HepG2 (cell line): ENCODE measurements around the gene TAL2. TPM values are rescaled to one million over a fixed set of nuclear protein-coding genes. Genes with fewer than 3 reads are reported as not detected.

Source experiments
- ATAC-seq: fragments of 200-7000 bp; cut with Tn5 transposase; 3 replicates; pipeline ENCODE4 v1.9.1; 2020; ENCODE audit warnings: mild to moderate bottlenecking, moderate library complexity
- BruUV-seq: library from RNA; stranded (reverse); fragments of 400-500 nt; replicated peaks from 2 replicates; lab custom pipeline; 2021; lab: Mats Ljungman, UMichigan
- CTCF ChIA-PET: fragments of 300-600 bp; formaldehyde crosslinking; extraction: SDS; loops from one replicate; lab custom pipeline; 2021; ENCODE audit warnings: low total read pairs, inconsistent platforms, low intra/inter-chr PET ratio; lab: Yijun Ruan, JAX
- POLR2A ChIA-PET: fragments of 350-600 bp; sonication (Branson Sonifier 250); formaldehyde crosslinking; loops from one replicate; lab custom pipeline; 2020; ENCODE audit warnings: antibody characterized with exemption, inconsistent platforms; lab: Yijun Ruan, JAX
- DNase-seq: peaks from one replicate; pipeline ENCODE4 v3.0.0-alpha.2; 2015; ENCODE audit warnings: low spot score
- FAIRE-seq: peaks from 3 replicates; lab custom pipeline; 2011; peaks lifted over from hg19 to GRCh38; lab: Jason Lieb, UNC
- H2AFZ ChIP-seq: one replicate; pipeline ENCODE4 v1.6.1; 2011; ENCODE audit warnings: low read length, inconsistent platforms
- H3K27ac ChIP-seq: fragments of 300-600 bp; 3 replicates; pipeline ENCODE4 v1.8.0; 2011; ENCODE audit warnings: mixed run types, mild to moderate bottlenecking, mixed read lengths, low read length, inconsistent platforms; ENCODE audit not compliant: insufficient read depth; ENCODE audit errors: extremely low read length
- H3K27me3 ChIP-seq, 2 experiments: fragments of 200-600 bp in 1 of 2; 2 replicates in 1 of 2; 3 replicates in 1 of 2; pipeline versions ENCODE4 v1.6.0 to v1.8.0; 2011; ENCODE audit warnings: low read length in 2 of 2, mild to moderate bottlenecking in 2 of 2, moderate library complexity in 2 of 2, inconsistent platforms in 1 of 2; ENCODE audit not compliant: insufficient read depth in 2 of 2, control insufficient read depth in 1 of 2
- H3K36me3 ChIP-seq, 2 experiments: fragments of 200-600 bp in 1 of 2; replicated peaks in 1 of 2; 2 replicates in 1 of 2; 3 replicates in 1 of 2; pipeline versions ENCODE4 v1.5.1 to v1.8.0; 2011; ENCODE audit warnings: low read length in 2 of 2, inconsistent platforms in 1 of 2; ENCODE audit not compliant: insufficient read depth in 2 of 2, control insufficient read depth in 1 of 2
- H3K4me1 ChIP-seq: 2 replicates; pipeline ENCODE4 v1.5.1; 2012; ENCODE audit warnings: low read length, inconsistent platforms; ENCODE audit not compliant: insufficient read depth
- H3K4me2 ChIP-seq: 2 replicates; pipeline ENCODE4 v1.6.0; 2011; ENCODE audit warnings: low read depth, low read length, inconsistent platforms
- H3K4me3 ChIP-seq, 3 experiments: fragments of 200-600 bp in 1 of 3; sonication (generic), shearing (Covaris generic) in 1 of 3; replicated peaks in 1 of 3; 2 replicates each; pipeline ENCODE4 v1.5.1; 2011 to 2016; ENCODE audit warnings: low read length in 3 of 3, inconsistent platforms in 2 of 3, low read depth in 2 of 3, mild to moderate bottlenecking in 2 of 3, control low read depth in 1 of 3, mixed read lengths in 1 of 3; ENCODE audit not compliant: insufficient read depth in 1 of 3
- H3K79me2 ChIP-seq: one replicate; pipeline ENCODE4 v1.6.1; 2011; ENCODE audit warnings: low read length, inconsistent platforms; ENCODE audit not compliant: insufficient read depth
- H3K9ac ChIP-seq: 2 replicates; pipeline ENCODE4 v1.6.0; 2011; ENCODE audit warnings: mild to moderate bottlenecking, low read depth, low read length, inconsistent platforms; ENCODE audit not compliant: insufficient read depth
- H3K9me3 ChIP-seq: 2 replicates; pipeline ENCODE4 v1.5.1; 2012; ENCODE audit warnings: mild to moderate bottlenecking, low read length
- H4K20me1 ChIP-seq: 2 replicates; pipeline ENCODE4 v1.6.0; 2011; ENCODE audit warnings: inconsistent platforms, mild to moderate bottlenecking, low read length, moderate library complexity; ENCODE audit not compliant: insufficient read depth
- ATF1 ChIP-seq: IDR thresholded peaks from 2 replicates; pipeline ENCODE4 v1.6.1; 2016; ENCODE audit warnings: mild to moderate bottlenecking, control low read depth
- BCL6 ChIP-seq: IDR thresholded peaks from 2 replicates; pipeline ENCODE4 v1.6.1; 2016; ENCODE audit warnings: missing genetic modification reagents, missing compliant biosample characterization
- CEBPB ChIP-seq: IDR thresholded peaks from 2 replicates; pipeline ENCODE4 v1.6.1; 2011; ENCODE audit warnings: low read depth, low read length, improper control_type of control experiment, borderline replicate concordance
- ERF ChIP-seq: IDR thresholded peaks from 2 replicates; pipeline ENCODE4 v1.6.1; 2018; ENCODE audit warnings: missing biosample characterization, missing genetic modification reagents
- ETV6 ChIP-seq: sonication (generic); formaldehyde crosslinking; conservative IDR thresholded peaks from 2 replicates; pipeline ENCODE4 v1.4.0; 2020; ENCODE audit warnings: missing genetic modification reagents
- FOSL2 ChIP-seq: sonication (generic); formaldehyde crosslinking; IDR thresholded peaks from 2 replicates; pipeline ENCODE4 v1.4.0; 2020; ENCODE audit warnings: missing genetic modification reagents
- FOXK1 ChIP-seq: sonication (generic); formaldehyde crosslinking; IDR thresholded peaks from 2 replicates; pipeline ENCODE4 v1.4.0; 2020; ENCODE audit warnings: low read depth, missing genetic modification reagents, borderline replicate concordance
- HOXA5 ChIP-seq: sonication (generic); formaldehyde crosslinking; IDR thresholded peaks from 2 replicates; pipeline ENCODE4 v1.4.0; 2020; ENCODE audit warnings: missing genetic modification reagents
- HOXA9 ChIP-seq: sonication (generic); formaldehyde crosslinking; IDR thresholded peaks from 2 replicates; pipeline ENCODE4 v1.8.1; 2022; ENCODE audit warnings: missing genetic modification reagents, mild to moderate bottlenecking, moderate library complexity, borderline replicate concordance
- NFATC3 ChIP-seq: sonication (generic); formaldehyde crosslinking; IDR thresholded peaks from 2 replicates; pipeline ENCODE4 v1.5.1; 2020; ENCODE audit warnings: mild to moderate bottlenecking, missing genetic modification reagents
- NR2F2 ChIP-seq: IDR thresholded peaks from 2 replicates; pipeline ENCODE4 v1.6.1; 2012; ENCODE audit warnings: low read depth, inconsistent platforms, borderline replicate concordance
- RBAK ChIP-seq: sonication (generic); formaldehyde crosslinking; IDR thresholded peaks from 2 replicates; pipeline ENCODE4 v1.5.1; 2020; ENCODE audit warnings: mild to moderate bottlenecking, missing genetic modification reagents
- SNAPC2 ChIP-seq: sonication (generic); formaldehyde crosslinking; IDR thresholded peaks from 2 replicates; pipeline ENCODE4 v1.8.1; 2022; ENCODE audit warnings: mild to moderate bottlenecking, missing genetic modification reagents
- SNRNP70 ChIP-seq: fragments of 200-400 bp; formaldehyde crosslinking; IDR thresholded peaks from 2 replicates; pipeline ENCODE4 v1.6.1; 2017; ENCODE audit warnings: mild to moderate bottlenecking, low read depth, low read length, moderate library complexity
- TFE3 ChIP-seq: IDR thresholded peaks from 2 replicates; pipeline ENCODE4 v1.6.1; 2016
- TOPORS ChIP-seq: sonication (generic); formaldehyde crosslinking; IDR thresholded peaks from 2 replicates; pipeline ENCODE4 v1.8.0; 2023; ENCODE audit warnings: mild to moderate bottlenecking, missing genetic modification reagents
- ZNF20 ChIP-seq: sonication (generic); formaldehyde crosslinking; IDR thresholded peaks from 2 replicates; pipeline ENCODE4 v1.4.0; 2020; ENCODE audit warnings: mild to moderate bottlenecking, moderate library complexity, missing genetic modification reagents
- ZXDC ChIP-seq: sonication (generic); formaldehyde crosslinking; IDR thresholded peaks from 2 replicates; pipeline ENCODE4 v1.5.0; 2020; ENCODE audit warnings: mild to moderate bottlenecking, missing genetic modification reagents
- WGBS: methylation state at CpG from one replicate; pipeline ENCODE4 v1.1.6; 2017; ENCODE audit warnings: low lambda C conversion rate; 5-methylcytosine and 5-hydroxymethylcytosine counted together
- in situ Hi-C: cut with HindIII; loops from 2 replicates; pipeline ENCODE4 v1.10.0; 2017; ENCODE audit warnings: low pct_unique_long_range_greater_than_20kb; ENCODE audit not compliant: extremely low pct_ligation_motif_present
- intact Hi-C: fragments of 100-400 bp; cut with micrococcal nuclease; formaldehyde crosslinking; loops from one replicate; pipeline ENCODE4 v1.10.0; 2022; ENCODE audit not compliant: unreplicated experiment
- polyA plus RNA-seq, 8 experiments: library from polyadenylated mRNA; depleted of rRNA in 3 of 8; stranded (reverse) in 7 of 8; unstranded in 1 of 8; fragments of >200 nt; fragmentation: Illumina TruSeq in 4 of 8; extraction: Trizol in 4 of 8; gene quantifications; 2 replicates each; pipeline versions ENCODE4 v1.2.1 to v1.2.3, GENCODE V29; 2011 to 2016; ENCODE audit warnings: low read depth in 4 of 8, missing spikeins in 1 of 8, mixed read lengths in 1 of 8; ENCODE audit not compliant: insufficient read depth in 1 of 8
- total RNA-seq, 5 experiments: library from RNA; depleted of rRNA; stranded (reverse); fragments of >200 nt; fragmentation: Illumina TruSeq; extraction: Trizol; gene quantifications; 2 replicates each; pipeline ENCODE4 v1.2.3, GENCODE V29; 2016; ENCODE audit warnings: low read depth in 1 of 5
- TF ChIP-seq, protein P1 (sequence below): sonication (generic); formaldehyde crosslinking; conservative IDR thresholded peaks from 2 replicates; pipeline ENCODE4 v1.8.0; 2022; ENCODE audit warnings: mild to moderate bottlenecking, moderate library complexity, missing genetic modification reagents

Gene TAL2
- total and polyA plus RNA-seq, 2 of the 13 experiments (the other 11 are each of a cell fraction or from before 2014, with no cell fraction given), result 0.22 TPM; not detected in 1

- TF ChIP-seq TFE3 (CRISPR knock-in tag) (no peak), FOSL2 (no peak), SNRNP70 (no peak), RBAK (no peak), NFATC3 (no peak)
Observed at GRCh38 chr9:105679257-105680022, 17.2 kb downstream of the TAL2 start (continued).

DNA sequence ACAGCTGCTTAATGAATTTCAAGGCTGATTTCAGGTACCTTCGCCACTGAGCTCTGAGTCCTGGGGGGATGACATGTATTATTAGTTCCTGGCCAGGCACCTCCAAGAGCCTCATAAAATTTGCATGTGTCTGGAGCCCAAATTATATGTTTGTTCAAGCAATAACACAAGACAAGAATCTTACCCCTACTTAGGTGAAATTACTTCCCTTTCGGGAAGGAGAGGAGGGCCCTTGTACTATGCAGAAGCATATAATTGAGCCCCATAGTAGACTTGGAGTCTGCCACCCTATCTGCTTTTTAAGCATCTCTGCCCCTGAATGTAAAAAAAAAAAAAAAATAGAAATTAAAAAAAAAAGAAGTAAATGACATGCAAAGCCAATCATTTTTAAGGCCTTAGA is 19.1 kb downstream of the TAL2 start:
- ChIA-PET CTCF (no interaction called here), POLR2A (interaction anchor here (2.1 kb wide), 1 partner anchor 13 kb away, joined by 5 read pairs; the partner anchor contains the start of gene TMEM38B)
- no peaks in the 10 kb centered on the region for H3K36me3 ChIP-seq
- no peak overlapping the region for H3K4me2 ChIP-seq
- H3K79me2 ChIP-seq, result no peaks in the 10 kb centered on the region
- no peak overlapping the region for H3K27ac ChIP-seq
- DNase-seq, result no peak
- H4K20me1 ChIP-seq, result no peaks in the 10 kb centered on the region
- in situ Hi-C loops, result no loop called here
- H3K9ac ChIP-seq, result no peak overlapping the region
- H2AFZ ChIP-seq, result no peak overlapping the region
- no peak for ATAC-seq
- FAIRE-seq, result no peak
- H3K9me3 ChIP-seq, result no peaks in the 10 kb centered on the region
- H3K27me3 ChIP-seq, result no peaks in the 10 kb centered on the region; a peak in 1 of 5 replicates
- H3K4me1 ChIP-seq, result peaks cover 30% of the 10 kb centered on the region
- no TSS peak for BruUV-seq
- no peak overlapping the region for H3K4me3 ChIP-seq
- intact Hi-C loops, result no loop called here
- 88% methylated on average over 2 of the region's 2 CpGs for WGBS
- TF ChIP-seq CEBPB (no peak), FOXK1 (CRISPR knock-in tag) (no peak), ATF1 (no peak), HOXA9 (CRISPR knock-in tag) (no peak), NR2F2 (no peak), SNAPC2 (CRISPR knock-in tag) (no peak), BCL6 (CRISPR knock-in tag) (no peak), TOPORS (no peak), ERF (CRISPR knock-in tag) (no peak), ZXDC (CRISPR knock-in tag) (no peak), ETV6 (CRISPR knock-in tag) (no peak), HOXA5 (no peak), ZNF20 (CRISPR knock-in tag) (no peak)
- TF ChIP-seq, protein P1, sequence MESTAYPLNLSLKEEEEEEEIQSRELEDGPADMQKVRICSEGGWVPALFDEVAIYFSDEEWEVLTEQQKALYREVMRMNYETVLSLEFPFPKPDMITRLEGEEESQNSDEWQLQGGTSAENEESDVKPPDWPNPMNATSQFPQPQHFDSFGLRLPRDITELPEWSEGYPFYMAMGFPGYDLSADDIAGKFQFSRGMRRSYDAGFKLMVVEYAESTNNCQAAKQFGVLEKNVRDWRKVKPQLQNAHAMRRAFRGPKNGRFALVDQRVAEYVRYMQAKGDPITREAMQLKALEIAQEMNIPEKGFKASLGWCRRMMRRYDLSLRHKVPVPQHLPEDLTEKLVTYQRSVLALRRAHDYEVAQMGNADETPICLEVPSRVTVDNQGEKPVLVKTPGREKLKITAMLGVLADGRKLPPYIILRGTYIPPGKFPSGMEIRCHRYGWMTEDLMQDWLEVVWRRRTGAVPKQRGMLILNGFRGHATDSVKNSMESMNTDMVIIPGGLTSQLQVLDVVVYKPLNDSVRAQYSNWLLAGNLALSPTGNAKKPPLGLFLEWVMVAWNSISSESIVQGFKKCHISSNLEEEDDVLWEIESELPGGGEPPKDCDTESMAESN (CRISPR knock-in tag), result no peak
